ENCODE results near the gene UBE2QL1. TPM values are rescaled to one million over a fixed set of nuclear protein-coding genes. Genes with fewer than 3 reads are reported as not detected.

Gene UBE2QL1
- total RNA-seq, 1 experiment from 2014 or later, result not detected

DNA sequence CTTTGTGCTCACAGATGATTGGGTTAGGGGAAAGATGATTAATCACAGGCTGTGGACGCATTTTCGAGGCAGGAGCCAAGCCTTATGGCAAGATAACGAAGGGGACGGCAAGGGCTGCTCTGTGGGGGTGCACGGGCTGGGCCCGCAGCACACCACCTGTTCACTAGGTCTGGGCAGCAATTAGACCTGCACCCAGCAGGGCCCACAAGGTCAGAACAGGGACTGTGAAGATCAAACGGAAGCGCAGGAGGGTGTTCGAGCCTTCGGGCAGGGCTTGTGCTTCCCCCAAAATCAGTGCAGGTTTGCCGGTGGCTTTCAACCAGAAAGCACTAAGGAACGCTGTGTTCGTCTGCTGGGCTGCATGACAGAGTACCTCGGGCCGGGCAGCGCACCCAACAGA, 73.7 kb downstream of the UBE2QL1 start:
- TF ChIP-seq, protein P1, sequence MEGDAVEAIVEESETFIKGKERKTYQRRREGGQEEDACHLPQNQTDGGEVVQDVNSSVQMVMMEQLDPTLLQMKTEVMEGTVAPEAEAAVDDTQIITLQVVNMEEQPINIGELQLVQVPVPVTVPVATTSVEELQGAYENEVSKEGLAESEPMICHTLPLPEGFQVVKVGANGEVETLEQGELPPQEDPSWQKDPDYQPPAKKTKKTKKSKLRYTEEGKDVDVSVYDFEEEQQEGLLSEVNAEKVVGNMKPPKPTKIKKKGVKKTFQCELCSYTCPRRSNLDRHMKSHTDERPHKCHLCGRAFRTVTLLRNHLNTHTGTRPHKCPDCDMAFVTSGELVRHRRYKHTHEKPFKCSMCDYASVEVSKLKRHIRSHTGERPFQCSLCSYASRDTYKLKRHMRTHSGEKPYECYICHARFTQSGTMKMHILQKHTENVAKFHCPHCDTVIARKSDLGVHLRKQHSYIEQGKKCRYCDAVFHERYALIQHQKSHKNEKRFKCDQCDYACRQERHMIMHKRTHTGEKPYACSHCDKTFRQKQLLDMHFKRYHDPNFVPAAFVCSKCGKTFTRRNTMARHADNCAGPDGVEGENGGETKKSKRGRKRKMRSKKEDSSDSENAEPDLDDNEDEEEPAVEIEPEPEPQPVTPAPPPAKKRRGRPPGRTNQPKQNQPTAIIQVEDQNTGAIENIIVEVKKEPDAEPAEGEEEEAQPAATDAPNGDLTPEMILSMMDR (IDR thresholded peaks at IDR 0.05; ENCODE audit: unreplicated experiment), result no peak
- intact Hi-C loops (cut with micrococcal nuclease; ENCODE audit: unreplicated experiment), result no loop called here
- Mint-ChIP-seq H3K27ac (ENCODE audit: unreplicated experiment) (no peak overlapping the region), H3K9me3 (ENCODE audit: low read depth, unreplicated experiment) (peaks cover 2% of the 10 kb centered on the region), H3K4me1 (ENCODE audit: low read depth, unreplicated experiment) (peaks cover 7% of the 10 kb centered on the region), H3K36me3 (ENCODE audit: insufficient read depth, unreplicated experiment) (no peaks in the 10 kb centered on the region), H3K4me3 (ENCODE audit: low read depth, unreplicated experiment) (no peak overlapping the region), H3K27me3 (ENCODE audit: unreplicated experiment) (peaks cover 38% of the 10 kb centered on the region)
- CTCF ChIA-PET, result no interaction called here
- no TSS peak for BruUV-seq (replicated peaks)
- no peak for DNase-seq

DNA sequence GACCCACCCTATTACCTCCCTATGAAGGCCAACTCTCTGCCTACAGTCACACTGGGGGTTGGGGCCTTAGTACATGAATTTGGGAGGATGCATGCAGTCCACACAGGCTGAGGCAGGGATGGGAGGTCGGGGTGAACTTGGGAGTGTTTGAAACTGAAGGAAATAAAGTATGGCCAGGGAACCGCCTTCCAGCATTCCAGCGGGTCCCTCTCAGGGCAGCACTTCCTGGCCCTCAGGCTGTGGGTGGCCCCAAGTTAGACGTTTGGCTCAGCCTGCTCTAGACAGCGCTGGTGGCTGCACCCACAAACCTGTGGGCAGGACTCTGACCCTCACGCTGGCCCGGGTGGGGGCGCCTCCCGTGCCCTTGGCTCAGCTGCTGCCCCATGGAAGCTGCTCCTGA, 74.3 kb downstream of the UBE2QL1 start:
- intact Hi-C loops (cut with micrococcal nuclease; ENCODE audit: unreplicated experiment), result no loop called here
- H3K9me3 Mint-ChIP-seq (ENCODE audit: low read depth, unreplicated experiment), result no peaks in the 10 kb centered on the region
- TF ChIP-seq, protein P1 (IDR thresholded peaks at IDR 0.05; ENCODE audit: unreplicated experiment), result no peak

DNA sequence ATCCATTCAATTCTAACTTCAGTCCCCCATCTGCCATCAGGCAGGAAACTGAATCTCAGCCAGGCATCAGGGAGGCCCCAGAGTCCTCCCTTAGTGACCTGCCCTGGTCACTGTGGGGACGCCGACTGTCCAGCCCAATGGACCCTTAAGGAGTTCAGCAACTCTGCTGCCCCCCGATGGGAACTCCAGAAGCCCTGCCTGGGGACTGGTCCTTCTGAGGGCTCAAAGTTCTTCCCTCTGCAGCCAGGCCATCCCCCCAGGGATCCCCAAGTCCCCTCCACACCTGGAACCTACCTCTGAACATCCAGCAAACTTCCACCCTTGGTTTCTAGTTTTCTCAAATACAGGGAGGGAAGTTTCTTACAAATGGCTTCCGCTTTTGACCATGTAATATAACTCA, 76.8 kb downstream of the UBE2QL1 start:
- no peak for DNase-seq
- intact Hi-C loops (cut with micrococcal nuclease; ENCODE audit: unreplicated experiment), result no loop called here
- CTCF ChIA-PET, result no interaction called here
- H3K27me3 Mint-ChIP-seq (ENCODE audit: unreplicated experiment), result peaks cover 69% of the 10 kb centered on the region
- TF ChIP-seq, protein P1 (IDR thresholded peaks at IDR 0.05; ENCODE audit: unreplicated experiment), result no peak
- no TSS peak for BruUV-seq (replicated peaks)
- no peaks in the 10 kb centered on the region for H3K4me1 Mint-ChIP-seq (ENCODE audit: low read depth, unreplicated experiment)
- no peak overlapping the region for H3K4me3 Mint-ChIP-seq (ENCODE audit: low read depth, unreplicated experiment)
- H3K27ac Mint-ChIP-seq (ENCODE audit: unreplicated experiment), result no peak overlapping the region
- H3K36me3 Mint-ChIP-seq (ENCODE audit: insufficient read depth, unreplicated experiment), result no peaks in the 10 kb centered on the region
- no peaks in the 10 kb centered on the region for H3K9me3 Mint-ChIP-seq (ENCODE audit: low read depth, unreplicated experiment)

More for the DNA sequence above, 74.3 kb downstream of the UBE2QL1 start:
- peaks cover under 1% of the 10 kb centered on the region for H3K4me1 Mint-ChIP-seq (ENCODE audit: low read depth, unreplicated experiment)
- DNase-seq, result no peak
- H3K27me3 Mint-ChIP-seq (ENCODE audit: unreplicated experiment), result peaks cover 44% of the 10 kb centered on the region
- no peak overlapping the region for H3K27ac Mint-ChIP-seq (ENCODE audit: unreplicated experiment)
- no peak overlapping the region for H3K4me3 Mint-ChIP-seq (ENCODE audit: low read depth, unreplicated experiment)
- no peaks in the 10 kb centered on the region for H3K36me3 Mint-ChIP-seq (ENCODE audit: insufficient read depth, unreplicated experiment)
- CTCF ChIA-PET, result no interaction called here
- BruUV-seq (replicated peaks), result no TSS peak

DNA sequence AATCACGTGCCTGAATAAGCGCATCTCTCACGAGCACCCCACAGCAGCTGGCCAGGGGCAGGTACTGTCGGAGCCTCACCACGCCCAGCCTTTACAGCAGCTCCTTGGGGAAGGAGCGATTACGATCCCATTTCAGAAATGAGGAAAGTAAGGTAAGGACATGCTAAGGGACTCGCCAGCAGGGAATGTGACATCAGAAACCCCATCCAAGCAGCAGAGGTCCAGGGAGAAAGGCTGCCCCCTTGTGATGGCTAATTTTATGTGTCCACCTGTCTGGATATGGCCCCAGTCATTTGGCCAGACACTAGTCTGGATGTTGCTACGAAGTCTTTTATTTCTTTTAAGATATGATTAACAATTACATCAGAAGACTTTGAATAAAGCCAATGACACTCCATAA, 77.3 kb downstream of the UBE2QL1 start:
- Mint-ChIP-seq H3K4me1 (ENCODE audit: low read depth, unreplicated experiment) (no peaks in the 10 kb centered on the region), H3K4me3 (ENCODE audit: low read depth, unreplicated experiment) (no peak overlapping the region), H3K27ac (ENCODE audit: unreplicated experiment) (no peak overlapping the region), H3K27me3 (ENCODE audit: unreplicated experiment) (peaks cover 72% of the 10 kb centered on the region), H3K36me3 (ENCODE audit: insufficient read depth, unreplicated experiment) (no peaks in the 10 kb centered on the region), H3K9me3 (ENCODE audit: low read depth, unreplicated experiment) (no peaks in the 10 kb centered on the region)
- CTCF ChIA-PET, result no interaction called here
- peak; percentile 17 for DNase-seq
- intact Hi-C loops (cut with micrococcal nuclease; ENCODE audit: unreplicated experiment), result no loop called here
- TF ChIP-seq, protein P1 (IDR thresholded peaks at IDR 0.05; ENCODE audit: unreplicated experiment), result no peak
- BruUV-seq (replicated peaks), result no TSS peak
